Right lobe of liver (tissue), 4 donors: Measurements from ENCODE around the gene FITM1.

Experiments
- CTCF ChIP-seq, 4 donors: fragments of 200-600 bp in 3 of 4; fragments of 450-650 bp in 1 of 4; IDR thresholded peaks; one replicate each; pipeline versions ENCODE4 v1.5.1 to v1.8.0; 2016 to 2022; ENCODE audit warnings: antibody characterized with exemption in 4 of 4, mild to moderate bottlenecking in 2 of 4
- POLR2A ChIP-seq: fragments of 450-650 bp; IDR thresholded peaks from one replicate; pipeline ENCODE4 v1.6.1; 2017; ENCODE audit warnings: antibody characterized with exemption, mild to moderate bottlenecking
- donor health status: DM: no; HTN: no; CAD: no.
- donor health status: DM: no; HTN: no; CAD: no.
- donor health status: DM: no; HTN: yes; CAD: no.

GRCh38 chr14:24172871-24173281, 42.4 kb downstream of the FITM1 start:
- TF ChIP-seq CTCF (IDR thresholded peaks at IDR 0.05) (no peak), POLR2A (no peak)
